H9 (cell line): ENCODE measurements around the gene LRP2. TPM values are rescaled to one million over a fixed set of nuclear protein-coding genes. Genes with fewer than 3 reads are reported as not detected.

Experiments used
- DNase-seq: peaks from one replicate; pipeline ENCODE4 v3.0.0-alpha.2; 2017
- H2AFZ ChIP-seq: one replicate; pipeline ENCODE4 v1.6.1; 2013; ENCODE audit warnings: mild to moderate bottlenecking, low read length, control low read depth, moderate library complexity
- H2AK5ac ChIP-seq: 2 replicates; pipeline ENCODE4 v1.6.1; 2013; ENCODE audit warnings: low read length, control low read depth, mixed read lengths; ENCODE audit not compliant: insufficient read length
- H2BK120ac ChIP-seq: one replicate; pipeline ENCODE4 v1.6.1; 2013; ENCODE audit warnings: low read depth, mild to moderate bottlenecking, low read length, control low read depth, inconsistent platforms; ENCODE audit not compliant: poor library complexity, severe bottlenecking
- H2BK12ac ChIP-seq: 2 replicates; pipeline ENCODE4 v1.6.1; 2013; ENCODE audit warnings: low read length, control low read depth, mixed read lengths, low read depth; ENCODE audit not compliant: insufficient read length
- H2BK15ac ChIP-seq: 2 replicates; pipeline ENCODE4 v1.6.1; 2013; ENCODE audit warnings: low read depth, low read length, control low read depth
- H2BK20ac ChIP-seq: one replicate; pipeline ENCODE4 v1.6.1; 2013; ENCODE audit warnings: low read depth, mild to moderate bottlenecking, low read length, control low read depth, inconsistent platforms; ENCODE audit not compliant: poor library complexity, severe bottlenecking
- H2BK5ac ChIP-seq: 2 replicates; pipeline ENCODE4 v1.6.1; 2013; ENCODE audit warnings: low read length, control low read depth, mixed read lengths; ENCODE audit not compliant: insufficient read length
- H3K14ac ChIP-seq: 2 replicates; pipeline ENCODE4 v1.6.1; 2013; ENCODE audit warnings: low read length, control low read depth; ENCODE audit not compliant: insufficient read depth
- H3K18ac ChIP-seq: 2 replicates; pipeline ENCODE4 v1.6.1; 2013; ENCODE audit warnings: low read depth, mild to moderate bottlenecking, mixed read lengths, low read length, control low read depth; ENCODE audit not compliant: insufficient read length
- H3K23ac ChIP-seq: 2 replicates; pipeline ENCODE4 v1.6.1; 2013; ENCODE audit warnings: low read length, control low read depth, mixed read lengths, low read depth; ENCODE audit not compliant: insufficient read length
- H3K23me2 ChIP-seq: 2 replicates; pipeline ENCODE4 v1.6.1; 2013; ENCODE audit warnings: low read depth, mild to moderate bottlenecking, mixed read lengths, low read length, control low read depth; ENCODE audit not compliant: insufficient read length, poor library complexity, severe bottlenecking
- H3K27ac ChIP-seq: 2 replicates; pipeline ENCODE4 v1.5.1; 2013; ENCODE audit warnings: low read length, control low read depth, mixed read lengths, low read depth; ENCODE audit not compliant: insufficient read length
- H3K27me3 ChIP-seq: 2 replicates; pipeline ENCODE4 v1.6.1; 2013; ENCODE audit warnings: low read length, control low read depth, inconsistent platforms; ENCODE audit not compliant: insufficient read depth
- H3K4ac ChIP-seq: 2 replicates; pipeline ENCODE4 v1.6.1; 2013; ENCODE audit warnings: low read depth, mild to moderate bottlenecking, control low read depth, inconsistent platforms, low read length, moderate library complexity
- H3K4me1 ChIP-seq: 2 replicates; pipeline ENCODE4 v1.6.1; 2013; ENCODE audit warnings: low read length, control low read depth, inconsistent platforms; ENCODE audit not compliant: insufficient read depth
- H3K4me2 ChIP-seq: 2 replicates; pipeline ENCODE4 v1.6.1; 2013; ENCODE audit warnings: low read length, control low read depth, mixed read lengths; ENCODE audit not compliant: insufficient read length, insufficient read depth
- H3K56ac ChIP-seq: 2 replicates; pipeline ENCODE4 v1.6.1; 2013; ENCODE audit warnings: low read depth, mild to moderate bottlenecking, mixed read lengths, low read length, control low read depth; ENCODE audit not compliant: insufficient read length
- H3K79me1 ChIP-seq: 2 replicates; pipeline ENCODE4 v1.6.1; 2013; ENCODE audit warnings: low read depth, mild to moderate bottlenecking, moderate library complexity, low read length, control low read depth, inconsistent platforms; ENCODE audit not compliant: insufficient read depth, poor library complexity, severe bottlenecking
- H3K79me2 ChIP-seq: 2 replicates; pipeline ENCODE4 v1.6.1; 2013; ENCODE audit warnings: low read length, control low read depth, inconsistent platforms; ENCODE audit not compliant: insufficient read depth
- H3K9ac ChIP-seq: 2 replicates; pipeline ENCODE4 v1.6.1; 2013; ENCODE audit warnings: low read length, control low read depth, mixed read lengths; ENCODE audit not compliant: insufficient read length; ENCODE audit errors: extremely low read depth
- H3K9me3 ChIP-seq: one replicate; pipeline ENCODE4 v1.6.1; 2013; ENCODE audit warnings: low read depth, low read length, inconsistent platforms; ENCODE audit not compliant: control insufficient read depth
- H3T11ph ChIP-seq: one replicate; pipeline ENCODE4 v1.6.1; 2013; ENCODE audit warnings: mild to moderate bottlenecking, low read length, control low read depth, inconsistent platforms
- H4K20me1 ChIP-seq: one replicate; pipeline ENCODE4 v1.6.1; 2013; ENCODE audit not compliant: control insufficient read depth, insufficient read length, insufficient read depth
- H4K5ac ChIP-seq: 2 replicates; pipeline ENCODE4 v1.6.1; 2013; ENCODE audit warnings: low read depth, mild to moderate bottlenecking, mixed read lengths, low read length, control low read depth; ENCODE audit not compliant: insufficient read length
- H4K8ac ChIP-seq: replicated peaks from 2 replicates; pipeline ENCODE4 v1.6.1; 2013; ENCODE audit warnings: low read length, control low read depth, mixed read lengths, low read depth; ENCODE audit not compliant: insufficient read length
- H4K91ac ChIP-seq: 2 replicates; pipeline ENCODE4 v1.6.1; 2013; ENCODE audit warnings: low read depth, mild to moderate bottlenecking, moderate library complexity, mixed read lengths, low read length, control low read depth; ENCODE audit not compliant: insufficient read length
- H3K27ac Mint-ChIP-seq, 3 experiments: 2 replicates in 2 of 3; 3 replicates in 1 of 3; pipeline ENCODE4 v1.8.0; 2020 to 2021; ENCODE audit warnings: mixed read lengths in 3 of 3, mild to moderate bottlenecking in 1 of 3, moderate library complexity in 1 of 3
- H3K27me3 Mint-ChIP-seq: 2 replicates; pipeline ENCODE4 v1.8.0; 2021; ENCODE audit warnings: low read depth, mild to moderate bottlenecking, moderate library complexity, mixed read lengths
- H3K36me3 Mint-ChIP-seq, 3 experiments: 2 replicates in 2 of 3; 3 replicates in 1 of 3; pipeline ENCODE4 v1.8.0; 2020 to 2021; ENCODE audit warnings: low read depth in 3 of 3, mixed read lengths in 3 of 3; ENCODE audit not compliant: insufficient read depth in 1 of 3
- H3K4me1 Mint-ChIP-seq, 2 experiments: 2 replicates each; pipeline ENCODE4 v1.8.0; 2020; ENCODE audit warnings: mixed read lengths in 2 of 2
- H3K4me3 Mint-ChIP-seq, 2 experiments: 2 replicates in 1 of 2; 3 replicates in 1 of 2; pipeline ENCODE4 v1.8.0; 2020 to 2021; ENCODE audit warnings: mild to moderate bottlenecking in 2 of 2, mixed read lengths in 2 of 2, moderate library complexity in 1 of 2
- H3K9me3 Mint-ChIP-seq, 2 experiments: 2 replicates in 1 of 2; 3 replicates in 1 of 2; pipeline ENCODE4 v1.8.0; 2020; ENCODE audit warnings: mild to moderate bottlenecking in 2 of 2, mixed read lengths in 2 of 2, moderate library complexity in 1 of 2
- WGBS: extraction: QIAGEN DNeasy Blood & Tissue Kit; methylation state at CpG from one replicate; pipeline ENCODE4 v1.1.7; 2013; ENCODE audit warnings: missing lambda C conversion rate, low lambda C conversion rate, mixed read lengths; ENCODE audit not compliant: insufficient read length; ENCODE audit errors: extremely low coverage; 5-methylcytosine and 5-hydroxymethylcytosine counted together
- total RNA-seq: library from RNA; stranded (reverse); gene quantifications from 2 replicates; pipeline ENCODE4 v1.2.1, GENCODE V29; 2021
- TF ChIP-seq, protein P1 (sequence below): fragments of 200-600 bp; sonication (generic); conservative IDR thresholded peaks from 3 replicates; pipeline ENCODE4 v1.8.0; 2021; ENCODE audit warnings: antibody characterized with exemption, mild to moderate bottlenecking

LRP2 gene
- total RNA-seq, 1 experiment from 2014 or later = 1.4 TPM

DNA sequence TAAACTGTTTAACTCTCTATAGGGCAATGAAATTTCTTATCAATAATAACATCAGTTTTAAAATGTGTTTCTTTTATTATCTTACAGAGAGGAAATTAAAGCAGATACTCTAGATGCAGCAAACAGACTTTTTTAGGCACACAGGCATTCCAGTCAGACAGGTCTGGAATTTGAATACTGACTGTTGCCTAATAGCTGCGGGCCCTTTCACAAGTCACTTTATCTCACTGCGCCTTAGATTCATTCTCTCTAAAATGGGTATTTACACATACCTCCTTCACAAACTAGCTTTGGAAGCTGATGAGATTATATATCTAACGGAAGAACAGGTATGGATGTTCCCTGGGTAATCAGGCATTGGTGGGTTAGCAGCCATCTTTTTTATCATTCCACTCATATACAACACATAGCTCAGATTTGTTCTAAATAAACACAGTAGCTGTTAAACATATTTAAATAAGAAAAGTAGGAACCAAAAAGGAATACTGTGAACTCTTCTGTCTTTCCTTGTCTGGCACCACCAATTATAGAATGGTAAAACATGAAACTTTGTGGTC lies 104.2 kb downstream of the LRP2 start:
- Histone ChIP-seq H3K23me2 (no peaks in the 10 kb centered on the region), H2BK12ac (no peak overlapping the region), H4K8ac (no peak overlapping the region), H2AK5ac (no peak overlapping the region), H3K56ac (no peak overlapping the region), H3K4me2 (no peak overlapping the region), H3K4ac (no peak overlapping the region), H3K9me3 (no peaks in the 10 kb centered on the region), H3K27me3 (no peaks in the 10 kb centered on the region), H3K9ac (no peak overlapping the region), H3K4me1 (no peaks in the 10 kb centered on the region), H2BK20ac (no peak overlapping the region), H3K27ac (no peak overlapping the region), H3K18ac (no peak overlapping the region), H2BK5ac (no peak overlapping the region), H3K23ac (no peak overlapping the region), H4K91ac (no peak overlapping the region), H3T11ph (no peak overlapping the region), H2AFZ (no peak overlapping the region), H4K20me1 (no peaks in the 10 kb centered on the region), H2BK120ac (no peak overlapping the region), H3K14ac (no peak overlapping the region), H4K5ac (no peak overlapping the region), H3K79me2 (no peaks in the 10 kb centered on the region), H2BK15ac (no peak overlapping the region), H3K79me1 (no peaks in the 10 kb centered on the region)
- Mint-ChIP-seq H3K27ac (no peak overlapping the region), H3K4me3 (no peak overlapping the region), H3K36me3 (no peaks in the 10 kb centered on the region), H3K4me1 (peaks cover 13% of the 10 kb centered on the region in 2 experiments), H3K9me3 (no peaks in the 10 kb centered on the region), H3K27me3 (no peaks in the 10 kb centered on the region)
- no CpG with 5 or more reads among the region's 3 CpGs for WGBS
- TF ChIP-seq, protein P1, sequence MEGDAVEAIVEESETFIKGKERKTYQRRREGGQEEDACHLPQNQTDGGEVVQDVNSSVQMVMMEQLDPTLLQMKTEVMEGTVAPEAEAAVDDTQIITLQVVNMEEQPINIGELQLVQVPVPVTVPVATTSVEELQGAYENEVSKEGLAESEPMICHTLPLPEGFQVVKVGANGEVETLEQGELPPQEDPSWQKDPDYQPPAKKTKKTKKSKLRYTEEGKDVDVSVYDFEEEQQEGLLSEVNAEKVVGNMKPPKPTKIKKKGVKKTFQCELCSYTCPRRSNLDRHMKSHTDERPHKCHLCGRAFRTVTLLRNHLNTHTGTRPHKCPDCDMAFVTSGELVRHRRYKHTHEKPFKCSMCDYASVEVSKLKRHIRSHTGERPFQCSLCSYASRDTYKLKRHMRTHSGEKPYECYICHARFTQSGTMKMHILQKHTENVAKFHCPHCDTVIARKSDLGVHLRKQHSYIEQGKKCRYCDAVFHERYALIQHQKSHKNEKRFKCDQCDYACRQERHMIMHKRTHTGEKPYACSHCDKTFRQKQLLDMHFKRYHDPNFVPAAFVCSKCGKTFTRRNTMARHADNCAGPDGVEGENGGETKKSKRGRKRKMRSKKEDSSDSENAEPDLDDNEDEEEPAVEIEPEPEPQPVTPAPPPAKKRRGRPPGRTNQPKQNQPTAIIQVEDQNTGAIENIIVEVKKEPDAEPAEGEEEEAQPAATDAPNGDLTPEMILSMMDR = no peak
- no peak for DNase-seq
